HCT116 (cell line): ENCODE data around the gene BABAM2. TPM values are rescaled to one million over a fixed set of nuclear protein-coding genes. Genes with fewer than 3 reads are reported as not detected.

Source experiments
- ATAC-seq: fragments of 200-7000 bp; cut with Tn5 transposase; 2 replicates; pipeline ENCODE4 v1.9.1; 2020; ENCODE audit warnings: mild to moderate bottlenecking, moderate library complexity
- BruUV-seq: library from RNA; stranded (reverse); fragments of 400-500 nt; replicated peaks from 2 replicates; lab custom pipeline; 2021; lab: Mats Ljungman, UMichigan
- CTCF ChIA-PET: fragments of 300-600 bp; sonication (Branson Sonifier 250); formaldehyde crosslinking; loops from one replicate; lab custom pipeline; 2021; ENCODE audit warnings: antibody characterized with exemption; lab: Charles Lee
- POLR2A ChIA-PET: fragments of 300-600, 350-600 bp; sonication (Branson Sonifier 250); formaldehyde crosslinking; loops from one replicate; lab custom pipeline; 2021; ENCODE audit warnings: antibody characterized with exemption; lab: Charles Lee
- RAD21 ChIA-PET, 2 experiments: fragments of 300-600 bp; sonication (Branson Sonifier 250); formaldehyde crosslinking; loops; one replicate each; lab custom pipeline; 2023; ENCODE audit warnings: low total read pairs in 2 of 2; ENCODE audit not compliant: uncharacterized antibody in 2 of 2, unreplicated experiment in 2 of 2, low non-redundant PET in 1 of 2; lab: Charles Lee
- DNase-seq: peaks from one replicate; pipeline ENCODE4 v3.0.0-alpha.2; 2010; ENCODE audit warnings: low read depth, low spot score
- H2AFZ ChIP-seq: fragments of 200-600 bp; shearing (Covaris generic), sonication (generic); 2 replicates; pipeline ENCODE4 v1.6.1; 2017; ENCODE audit warnings: low read depth, mixed run types, mixed read lengths, antibody characterized with exemption, low read length; ENCODE audit not compliant: poor library complexity, severe bottlenecking
- H3K27ac ChIP-seq: 2 replicates; pipeline ENCODE4 v1.5.1; 2012; ENCODE audit warnings: low read depth, low read length
- H3K27me3 ChIP-seq: fragments of 200-600 bp; sonication (generic); 2 replicates; pipeline ENCODE4 v1.6.1; 2016; ENCODE audit warnings: mixed run types, low read length, mixed read lengths; ENCODE audit not compliant: insufficient read depth
- H3K36me3 ChIP-seq, 2 experiments: fragments of 200-500 bp in 1 of 2; fragments of 200-600 bp in 1 of 2; sonication (Bioruptor generic) in 1 of 2; sonication (generic) in 1 of 2; 2 replicates each; pipeline versions ENCODE4 v1.5.1 to v1.6.1; 2014 to 2016; ENCODE audit warnings: low read length in 2 of 2, inconsistent platforms in 1 of 2, mixed read lengths in 1 of 2, mixed run types in 1 of 2; ENCODE audit not compliant: insufficient read depth in 2 of 2, control insufficient read depth in 1 of 2
- H3K4me1 ChIP-seq, 2 experiments: fragments of 200-600 bp in 1 of 2; sonication (generic) in 1 of 2; 2 replicates each; pipeline versions ENCODE4 v1.5.1 to v1.6.1; 2012 to 2017; ENCODE audit warnings: low read length in 2 of 2, inconsistent platforms in 1 of 2, mild to moderate bottlenecking in 1 of 2, mixed read lengths in 1 of 2, mixed run types in 1 of 2, moderate library complexity in 1 of 2; ENCODE audit not compliant: insufficient read depth in 2 of 2, control insufficient read depth in 1 of 2
- H3K4me2 ChIP-seq: fragments of 200-600 bp; sonication (generic); 2 replicates; pipeline ENCODE4 v1.6.1; 2017; ENCODE audit warnings: mixed run types, low read length, mixed read lengths
- H3K4me3 ChIP-seq, 2 experiments: fragments of 200-600 bp in 1 of 2; sonication (generic) in 1 of 2; replicated peaks in 1 of 2; 2 replicates each; pipeline ENCODE4 v1.5.1; 2011 to 2016; ENCODE audit warnings: low read length in 2 of 2, control low read depth in 1 of 2, low read depth in 1 of 2, mild to moderate bottlenecking in 1 of 2, mixed read lengths in 1 of 2, mixed run types in 1 of 2
- H3K79me2 ChIP-seq: fragments of 200-600 bp; sonication (generic); 2 replicates; pipeline ENCODE4 v1.6.1; 2017; ENCODE audit warnings: mild to moderate bottlenecking, mixed run types, low read length, moderate library complexity, mixed read lengths; ENCODE audit not compliant: insufficient read depth
- H3K9ac ChIP-seq: fragments of 200-600 bp; sonication (generic); 2 replicates; pipeline ENCODE4 v1.6.1; 2016; ENCODE audit warnings: low read length, mixed read lengths
- H3K9me2 ChIP-seq: fragments of 200-600 bp; sonication (generic), shearing (Covaris generic); 2 replicates; pipeline ENCODE4 v1.6.1; 2017; ENCODE audit warnings: mixed run types, mild to moderate bottlenecking, moderate library complexity; ENCODE audit not compliant: insufficient read depth
- H3K9me3 ChIP-seq, 2 experiments: fragments of 200-500 bp in 1 of 2; fragments of 200-600 bp in 1 of 2; sonication (Bioruptor generic) in 1 of 2; sonication (generic) in 1 of 2; 2 replicates each; pipeline ENCODE4 v1.6.1; 2014 to 2017; ENCODE audit warnings: low read length in 2 of 2, mixed read lengths in 2 of 2, inconsistent platforms in 1 of 2, low read depth in 1 of 2, mild to moderate bottlenecking in 1 of 2, mixed run types in 1 of 2, moderate library complexity in 1 of 2; ENCODE audit not compliant: control insufficient read depth in 1 of 2, insufficient read depth in 1 of 2
- H4K20me1 ChIP-seq: fragments of 200-600 bp; sonication (generic), shearing (Covaris generic); 2 replicates; pipeline ENCODE4 v1.6.1; 2017; ENCODE audit warnings: mixed run types, mild to moderate bottlenecking, moderate library complexity; ENCODE audit not compliant: insufficient read depth
- ATF3 ChIP-seq: IDR thresholded peaks from 2 replicates; pipeline ENCODE4 v1.6.1; 2012
- CBX3 ChIP-seq: IDR thresholded peaks from 2 replicates; pipeline ENCODE4 v1.6.1; 2012; ENCODE audit warnings: low read depth
- CTCF ChIP-seq, 3 experiments: fragments of 200-600 bp in 1 of 3; sonication (generic) in 1 of 3; IDR thresholded peaks in 2 of 3; conservative IDR thresholded peaks in 1 of 3; 2 replicates each; pipeline ENCODE4 v1.5.1; 2012 to 2017; ENCODE audit warnings: low read depth in 2 of 3, low read length in 2 of 3, antibody characterized with exemption in 1 of 3, borderline replicate concordance in 1 of 3, control low read depth in 1 of 3, mild to moderate bottlenecking in 1 of 3, mixed read lengths in 1 of 3, mixed run types in 1 of 3, moderate library complexity in 1 of 3; ENCODE audit not compliant: insufficient read depth in 1 of 3
- EGR1 ChIP-seq: IDR thresholded peaks from 2 replicates; pipeline ENCODE4 v1.6.1; 2012; ENCODE audit warnings: low read depth
- ELF1 ChIP-seq: IDR thresholded peaks from 2 replicates; pipeline ENCODE4 v1.6.1; 2012; ENCODE audit warnings: low read depth, borderline replicate concordance
- FOSL1 ChIP-seq: IDR thresholded peaks from 2 replicates; pipeline ENCODE4 v1.6.1; 2012; ENCODE audit warnings: low read depth
- JUND ChIP-seq: IDR thresholded peaks from 2 replicates; pipeline ENCODE4 v1.6.1; 2012
- MAX ChIP-seq: IDR thresholded peaks from 2 replicates; pipeline ENCODE4 v1.6.1; 2012
- POLR2A ChIP-seq: IDR thresholded peaks from 2 replicates; pipeline ENCODE4 v1.7.0; 2011; ENCODE audit warnings: borderline replicate concordance; ENCODE audit not compliant: insufficient read depth, insufficient read length; ENCODE audit errors: extremely low read depth
- POLR2AphosphoS5 ChIP-seq: IDR thresholded peaks from 2 replicates; pipeline ENCODE4 v1.6.1; 2011; ENCODE audit warnings: mild to moderate bottlenecking, low read depth, low read length, moderate library complexity
- REST ChIP-seq: IDR thresholded peaks from 2 replicates; pipeline ENCODE4 v1.6.1; 2012; ENCODE audit warnings: low read depth
- SIN3A ChIP-seq: IDR thresholded peaks from 2 replicates; pipeline ENCODE4 v1.6.1; 2012; ENCODE audit warnings: low read depth
- SP1 ChIP-seq: IDR thresholded peaks from 2 replicates; pipeline ENCODE4 v1.6.1; 2012; ENCODE audit warnings: low read depth
- SRF ChIP-seq: IDR thresholded peaks from 2 replicates; pipeline ENCODE4 v1.6.1; 2012; ENCODE audit warnings: low read depth
- TCF7L2 ChIP-seq: IDR thresholded peaks from 2 replicates; pipeline ENCODE4 v1.7.0; 2011; ENCODE audit warnings: borderline replicate concordance, inconsistent platforms; ENCODE audit not compliant: insufficient read depth, insufficient read length; ENCODE audit errors: extremely low read depth
- YY1 ChIP-seq: IDR thresholded peaks from 2 replicates; pipeline ENCODE4 v1.6.1; 2011; ENCODE audit warnings: low read length, low read depth, moderate library complexity, mild to moderate bottlenecking; ENCODE audit not compliant: insufficient replicate concordance; ENCODE audit errors: extremely low read depth
- ZBTB33 ChIP-seq: IDR thresholded peaks from 2 replicates; pipeline ENCODE4 v1.6.1; 2011; ENCODE audit warnings: mild to moderate bottlenecking, low read length, moderate library complexity; ENCODE audit not compliant: insufficient replicate concordance; ENCODE audit errors: extremely low read depth
- ZFX ChIP-seq: fragments of 450-650 bp; IDR thresholded peaks from 2 replicates; pipeline ENCODE4 v1.6.1; 2017
- ZNF274 ChIP-seq: fragments of 200-500 bp; sonication (Bioruptor generic); IDR thresholded peaks from 2 replicates; pipeline ENCODE4 v1.6.1; 2014; ENCODE audit warnings: mild to moderate bottlenecking, low read depth, low read length, inconsistent platforms
- intact Hi-C: fragments of 100-400 bp; cut with micrococcal nuclease; formaldehyde crosslinking; loops from 2 replicates; pipeline ENCODE4 v1.10.0; 2022
- total RNA-seq: library from RNA; stranded (reverse); gene quantifications from one replicate; pipeline ENCODE4 v1.2.1, GENCODE V29; 2021; ENCODE audit not compliant: unreplicated experiment

Gene BABAM2
- total RNA-seq, 1 experiment from 2014 or later = 23.8 TPM

- no TSS peak for BruUV-seq
- H3K9me2 ChIP-seq = no peaks in the 10 kb centered on the region
- H3K27ac ChIP-seq = no peak overlapping the region; the same call in 1 of the 2 replicates
- H3K4me2 ChIP-seq = peak overlapping the region; percentile 58
- no peaks in the 10 kb centered on the region for H4K20me1 ChIP-seq
- ATAC-seq = peak; percentile 94
- H3K9ac ChIP-seq = no peak overlapping the region
- intact Hi-C loops = no loop called here
- POLR2A ChIA-PET = no interaction called here
- H2AFZ ChIP-seq = no peak overlapping the region
- CTCF ChIA-PET = no interaction called here
- H3K27me3 ChIP-seq = no peaks in the 10 kb centered on the region
- peak overlapping the region in 1 of 2 experiments; percentile 12; a peak in 1 of 4 replicates for H3K4me3 ChIP-seq
- RAD21 ChIA-PET = no interaction called here
- TF ChIP-seq TCF7L2 (no peak), ATF3 (no peak), POLR2A (no peak), ZNF274 (no peak), ZBTB33 (no peak), ZFX (no peak), JUND (peak; percentile 63), POLR2AphosphoS5 (no peak), SP1 (peak; percentile 44; the same call in 1 of the 2 replicates), ELF1 (no peak), MAX (no peak), SIN3A (no peak), EGR1 (no peak), CTCF (IDR thresholded peaks at IDR 0.05 in 2 of 3, conservative IDR thresholded peaks at IDR 0.05 in 1 of 3; ENCODE audit: borderline replicate concordance in 1 of 3, insufficient read depth in 1 of 3, low read depth in 2 of 3, low read length in 2 of 3) (no peak), FOSL1 (peak; percentile 72), YY1 (no peak), CBX3 (no peak), REST (no peak), SRF (no peak)
- TF ChIP-seq, all 23 proteins: peak for 3
- no peak for DNase-seq
- H3K36me3 ChIP-seq = no peaks in the 10 kb centered on the region
- no peaks in the 10 kb centered on the region for H3K79me2 ChIP-seq
- no peaks in the 10 kb centered on the region for H3K9me3 ChIP-seq
- H3K4me1 ChIP-seq = peaks cover 14 to 40% of the 10 kb centered on the region in 2 experiments
These were observed 102.4 kb downstream of the BABAM2 start for GRCh38 chr2:27992787-27993401.
